Smooth muscle cell (in vitro differentiated cells): ENCODE results near the gene LAMA5. TPM values are rescaled to one million over a fixed set of nuclear protein-coding genes. Genes with fewer than 3 reads are reported as not detected.

Experiments
- DNase-seq: peaks from one replicate; lab custom pipeline; 2025; ENCODE audit not compliant: unreplicated experiment; lab: John Stamatoyannopoulos, UW
- H2AFZ ChIP-seq: fragments of 200-600 bp; sonication (generic); 2 replicates; pipeline ENCODE4 v1.6.0; 2016; ENCODE audit warnings: antibody characterized with exemption, low read depth, mild to moderate bottlenecking
- H3F3A ChIP-seq: fragments of 200-600 bp; sonication (generic); 2 replicates; pipeline ENCODE4 v1.6.0; 2017; ENCODE audit warnings: antibody characterized with exemption, low read depth
- H3K27ac ChIP-seq: fragments of 200-600 bp; sonication (generic); 2 replicates; pipeline ENCODE4 v1.5.1; 2016; ENCODE audit warnings: low read depth, mild to moderate bottlenecking
- H3K27me3 ChIP-seq: fragments of 200-600 bp; sonication (generic); 2 replicates; pipeline ENCODE4 v1.6.1; 2016; ENCODE audit warnings: low read depth, mild to moderate bottlenecking
- H3K36me3 ChIP-seq: fragments of 200-600 bp; sonication (generic); 2 replicates; pipeline ENCODE4 v1.5.1; 2016; ENCODE audit warnings: low read depth
- H3K4me1 ChIP-seq: fragments of 200-600 bp; sonication (generic); 2 replicates; pipeline ENCODE4 v1.5.1; 2016; ENCODE audit warnings: low read depth
- H3K4me2 ChIP-seq: fragments of 200-600 bp; sonication (generic); 2 replicates; pipeline ENCODE4 v1.6.0; 2016; ENCODE audit warnings: mild to moderate bottlenecking
- H3K4me3 ChIP-seq: fragments of 200-600 bp; sonication (generic); 2 replicates; pipeline ENCODE4 v1.5.1; 2016; ENCODE audit warnings: mild to moderate bottlenecking
- H3K79me2 ChIP-seq: fragments of 200-600 bp; sonication (generic); 2 replicates; pipeline ENCODE4 v1.6.0; 2016; ENCODE audit warnings: low read depth, mild to moderate bottlenecking
- H3K9ac ChIP-seq: fragments of 200-600 bp; sonication (generic); 2 replicates; pipeline ENCODE4 v1.6.0; 2016; ENCODE audit warnings: low read depth
- H3K9me3 ChIP-seq: fragments of 200-600 bp; sonication (generic); replicated peaks from 2 replicates; pipeline ENCODE4 v1.5.1; 2016; ENCODE audit warnings: low read depth
- H4K20me1 ChIP-seq: fragments of 200-600 bp; sonication (generic); 2 replicates; pipeline ENCODE4 v1.6.0; 2016; ENCODE audit warnings: low read depth
- WGBS: methylation state at CpG from one replicate; pipeline ENCODE4 v1.1.7; 2016; ENCODE audit warnings: low lambda C conversion rate; 5-methylcytosine and 5-hydroxymethylcytosine counted together
- polyA plus RNA-seq: library from polyadenylated mRNA; unstranded; fragments of >200 nt; fragmentation: Nextera tagmentation; extraction: Ambion mirVana; gene quantifications from 2 replicates; pipeline ENCODE4 v1.2.1, GENCODE V29; 2016
- total RNA-seq: library from RNA; depleted of rRNA; stranded (reverse); fragments of >200 nt; gene quantifications from 2 replicates; pipeline ENCODE4 v1.2.3, GENCODE V29; 2014
- TF ChIP-seq, protein P1 (sequence below): fragments of 200-600 bp; sonication (generic); IDR thresholded peaks from 2 replicates; pipeline ENCODE4 v1.5.1; 2017; ENCODE audit warnings: borderline replicate concordance, mild to moderate bottlenecking, antibody characterized with exemption; ENCODE audit not compliant: insufficient read depth, poor library complexity, severe bottlenecking

The LAMA5 gene
- total and polyA plus RNA-seq, 2 experiments from 2014 or later = 27.5 to 27.6 TPM

DNA sequence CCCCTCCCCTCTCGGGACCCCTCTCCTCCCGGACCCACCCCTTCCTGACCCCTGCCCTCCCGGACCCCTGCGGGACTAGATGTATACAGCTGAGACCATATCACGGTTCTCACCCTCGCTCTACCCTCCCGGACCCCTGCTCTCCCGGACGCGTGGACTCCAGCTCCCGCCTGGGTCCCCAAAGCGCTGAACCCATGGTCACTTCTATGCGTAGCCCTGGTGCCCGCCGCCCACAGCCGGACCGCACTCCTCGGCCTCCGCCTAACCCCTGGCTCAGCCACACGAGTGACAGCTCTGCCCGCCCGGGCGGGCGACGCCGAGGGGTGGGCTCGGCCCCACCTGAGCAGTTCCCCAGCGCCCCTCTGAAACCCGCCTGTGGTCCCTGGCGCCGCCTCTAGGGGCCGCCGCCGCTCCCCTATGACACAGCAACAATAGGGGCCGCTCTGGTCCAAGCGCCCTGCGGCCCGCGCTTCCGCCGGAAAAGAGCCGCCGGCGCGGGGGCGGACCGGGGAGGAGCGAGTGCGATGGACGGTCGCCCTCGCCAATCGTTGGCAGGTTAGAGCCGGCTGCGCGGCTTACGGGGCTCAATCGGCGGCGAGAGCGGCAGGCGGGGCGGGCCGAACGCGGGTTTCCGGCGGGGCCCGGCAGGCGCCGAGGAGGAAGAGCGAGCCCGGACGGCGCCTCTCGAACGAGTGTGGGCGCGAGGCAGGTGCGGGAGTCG is 64.6 kb downstream of the LAMA5 start, which contains the start of gene ADRM1:
ADRM1 (plus strand) TSS at position 657 of the 721 bp plus-strand sequence. CDS start 572 bp downstream, outside the sequence.
- Histone ChIP-seq H3K36me3 (no peaks in the 10 kb centered on the region), H3K4me1 (peaks cover 14% of the 10 kb centered on the region), H3K9ac (peak within 1 kb of the TSS; percentile 91), H3F3A (peaks cover 11% of the 10 kb centered on the region), H3K27me3 (no peaks in the 10 kb centered on the region), H3K4me3 (peak within 1 kb of the TSS; percentile 88), H4K20me1 (peaks cover 43% of the 10 kb centered on the region), H3K9me3 (no peaks in the 10 kb centered on the region), H3K79me2 (peaks cover 38% of the 10 kb centered on the region), H2AFZ (no peak within 1 kb of the TSS), H3K4me2 (peak within 1 kb of the TSS; percentile 100), H3K27ac (peak within 1 kb of the TSS; percentile 89)
- peak; percentile 90 for DNase-seq
- 1% methylated on average over 48 of the region's 81 CpGs for WGBS
- TF ChIP-seq, protein P1, sequence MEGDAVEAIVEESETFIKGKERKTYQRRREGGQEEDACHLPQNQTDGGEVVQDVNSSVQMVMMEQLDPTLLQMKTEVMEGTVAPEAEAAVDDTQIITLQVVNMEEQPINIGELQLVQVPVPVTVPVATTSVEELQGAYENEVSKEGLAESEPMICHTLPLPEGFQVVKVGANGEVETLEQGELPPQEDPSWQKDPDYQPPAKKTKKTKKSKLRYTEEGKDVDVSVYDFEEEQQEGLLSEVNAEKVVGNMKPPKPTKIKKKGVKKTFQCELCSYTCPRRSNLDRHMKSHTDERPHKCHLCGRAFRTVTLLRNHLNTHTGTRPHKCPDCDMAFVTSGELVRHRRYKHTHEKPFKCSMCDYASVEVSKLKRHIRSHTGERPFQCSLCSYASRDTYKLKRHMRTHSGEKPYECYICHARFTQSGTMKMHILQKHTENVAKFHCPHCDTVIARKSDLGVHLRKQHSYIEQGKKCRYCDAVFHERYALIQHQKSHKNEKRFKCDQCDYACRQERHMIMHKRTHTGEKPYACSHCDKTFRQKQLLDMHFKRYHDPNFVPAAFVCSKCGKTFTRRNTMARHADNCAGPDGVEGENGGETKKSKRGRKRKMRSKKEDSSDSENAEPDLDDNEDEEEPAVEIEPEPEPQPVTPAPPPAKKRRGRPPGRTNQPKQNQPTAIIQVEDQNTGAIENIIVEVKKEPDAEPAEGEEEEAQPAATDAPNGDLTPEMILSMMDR = peak; percentile 75

GRCh38 chr20:62301773-62302340 is 65.3 kb downstream of the LAMA5 start:
- Histone ChIP-seq H3K4me2 (peak overlapping the region; percentile 95), H3K27me3 (no peaks in the 10 kb centered on the region), H3F3A (peaks cover 11% of the 10 kb centered on the region), H4K20me1 (peaks cover 36% of the 10 kb centered on the region), H3K79me2 (peaks cover 38% of the 10 kb centered on the region), H3K9me3 (no peaks in the 10 kb centered on the region), H3K4me3 (peak overlapping the region; percentile 88), H2AFZ (no peak overlapping the region), H3K9ac (peak overlapping the region; percentile 91), H3K4me1 (peaks cover 14% of the 10 kb centered on the region), H3K27ac (peak overlapping the region; percentile 89), H3K36me3 (no peaks in the 10 kb centered on the region)
- 6% methylated on average over 19 of the region's 24 CpGs for WGBS
- DNase-seq = peak; percentile 90
- TF ChIP-seq, protein P1 = peak; percentile 76

DNA sequence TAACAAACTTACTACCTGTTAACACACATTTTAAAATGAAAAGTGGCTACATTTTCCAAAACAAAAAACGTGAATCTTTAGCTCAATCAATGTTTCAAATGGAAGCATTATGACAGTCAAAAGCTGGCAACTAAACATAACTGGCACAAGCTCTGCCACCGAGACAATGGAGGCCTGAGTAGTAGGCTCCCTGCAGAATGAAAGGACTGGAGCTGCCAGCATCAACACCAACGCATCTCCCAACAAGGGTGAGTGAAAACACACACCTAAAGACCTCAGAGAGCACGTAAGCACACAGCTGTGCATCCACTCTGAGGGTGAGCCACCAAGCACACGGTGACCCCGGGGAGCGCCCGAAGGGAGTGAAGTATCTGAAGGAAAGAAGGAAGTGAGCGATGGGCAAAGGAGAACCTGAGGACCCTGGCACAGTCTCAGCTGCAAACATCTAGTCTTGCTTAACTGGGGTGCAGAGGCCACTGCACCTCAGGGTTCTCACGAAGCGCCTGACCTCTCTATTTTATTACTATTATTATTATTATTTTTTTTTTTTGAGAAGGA is 65.9 kb downstream of the LAMA5 start:
- no peak overlapping the region for H3K4me3 ChIP-seq

More for the DNA sequence above, 65.9 kb downstream of the LAMA5 start:
- no peaks in the 10 kb centered on the region for H3K27me3 ChIP-seq
- H3K36me3 ChIP-seq = no peaks in the 10 kb centered on the region
- H3K4me2 ChIP-seq = no peak overlapping the region
- H2AFZ ChIP-seq = no peak overlapping the region
- no peaks in the 10 kb centered on the region for H3K9me3 ChIP-seq
- no peak overlapping the region for H3K27ac ChIP-seq
- no peak overlapping the region for H3K9ac ChIP-seq
- H3K4me1 ChIP-seq = peaks cover 14% of the 10 kb centered on the region
- peaks cover 34% of the 10 kb centered on the region for H3K79me2 ChIP-seq
- 95% methylated on average over 11 of the region's 11 CpGs for WGBS
- no peak for DNase-seq
- TF ChIP-seq, protein P1 = no peak
- H3F3A ChIP-seq = peaks cover 11% of the 10 kb centered on the region
- peaks cover 30% of the 10 kb centered on the region for H4K20me1 ChIP-seq
